H1 (cell line): ENCODE results near the gene FAM149A. TPM values are rescaled to one million over a fixed set of nuclear protein-coding genes. Genes with fewer than 3 reads are reported as not detected.

Experiments
- CTCF ChIA-PET: fragments of 300-600 bp; sonication (Branson Sonifier 250); formaldehyde crosslinking; loops from one replicate; lab custom pipeline; 2021; ENCODE audit not compliant: partially characterized antibody; lab: Charles Lee
- POLR2A ChIA-PET: fragments of 300-600 bp; sonication (Branson Sonifier 250); formaldehyde crosslinking; loops from one replicate; lab custom pipeline; 2021; ENCODE audit warnings: inconsistent platforms; ENCODE audit not compliant: partially characterized antibody; lab: Charles Lee
- DNase-seq, 2 experiments: peaks; one replicate each; pipeline versions ENCODE4 v3.0.0 to v3.0.0-alpha.2; 2010 to 2022; ENCODE audit warnings: low spot score in 2 of 2, low read depth in 1 of 2, mixed read lengths in 1 of 2
- FAIRE-seq: peaks from 2 replicates; lab custom pipeline; 2011; peaks lifted over from hg19 to GRCh38; lab: Jason Lieb, UNC
- H2AFZ ChIP-seq: 2 replicates; pipeline ENCODE4 v1.8.1; 2012; ENCODE audit warnings: low read length, inconsistent platforms
- H2AK5ac ChIP-seq: 2 replicates; pipeline ENCODE4 v1.6.1; 2013; ENCODE audit warnings: low read depth, low read length
- H2BK120ac ChIP-seq: replicated peaks from 2 replicates; pipeline ENCODE3; 2013; ENCODE audit warnings: low read depth, low read length, inconsistent platforms
- H2BK12ac ChIP-seq: 2 replicates; pipeline ENCODE4 v1.6.1; 2013; ENCODE audit warnings: low read depth, low read length
- H2BK15ac ChIP-seq: 2 replicates; pipeline ENCODE4 v1.6.1; 2013; ENCODE audit warnings: low read length
- H2BK20ac ChIP-seq: 2 replicates; pipeline ENCODE4 v1.6.1; 2013; ENCODE audit warnings: low read length
- H2BK5ac ChIP-seq: 2 replicates; pipeline ENCODE4 v1.6.1; 2013; ENCODE audit warnings: low read depth, low read length
- H3K14ac ChIP-seq: 2 replicates; pipeline ENCODE4 v1.6.1; 2013; ENCODE audit warnings: inconsistent platforms; ENCODE audit not compliant: insufficient read length
- H3K18ac ChIP-seq: 2 replicates; pipeline ENCODE4 v1.6.1; 2013; ENCODE audit warnings: low read length; ENCODE audit errors: extremely low read depth
- H3K23ac ChIP-seq: 2 replicates; pipeline ENCODE4 v1.6.1; 2013; ENCODE audit warnings: inconsistent platforms; ENCODE audit not compliant: insufficient read length
- H3K23me2 ChIP-seq: 2 replicates; pipeline ENCODE4 v1.6.1; 2013; ENCODE audit warnings: low read depth, low read length
- H3K27ac ChIP-seq: 2 replicates; pipeline ENCODE4 v1.6.1; 2011; ENCODE audit warnings: low read depth, low read length, inconsistent platforms
- H3K27me3 ChIP-seq, 4 experiments: replicated peaks in 1 of 4; 1 replicate in 1 of 4; 2 replicates in 3 of 4; pipeline versions ENCODE4 v1.6.1 to v1.8.1; 2011 to 2013; ENCODE audit warnings: low read length in 3 of 4, mild to moderate bottlenecking in 3 of 4, inconsistent platforms in 2 of 4, mixed read lengths in 2 of 4, moderate library complexity in 1 of 4; ENCODE audit not compliant: control insufficient read depth in 3 of 4, insufficient read depth in 3 of 4; ENCODE audit errors: extremely low read depth in 1 of 4
- H3K36me3 ChIP-seq, 4 experiments: 2 replicates each; pipeline versions ENCODE4 v1.6.1 to v1.8.1; 2011 to 2013; ENCODE audit warnings: mild to moderate bottlenecking in 4 of 4, low read length in 3 of 4, moderate library complexity in 2 of 4, control low read depth in 1 of 4, inconsistent platforms in 1 of 4; ENCODE audit not compliant: insufficient read depth in 4 of 4, control insufficient read depth in 2 of 4
- H3K4ac ChIP-seq: replicated peaks from 2 replicates; pipeline ENCODE3; 2013; ENCODE audit warnings: low read length, low read depth, mixed read lengths, inconsistent platforms; ENCODE audit not compliant: insufficient read length
- H3K4me1 ChIP-seq, 4 experiments: replicated peaks in 1 of 4; 1 replicate in 1 of 4; 2 replicates in 3 of 4; pipeline versions ENCODE4 v1.6.1 to v1.8.1; 2011 to 2013; ENCODE audit warnings: low read length in 3 of 4, inconsistent platforms in 2 of 4, mixed read lengths in 1 of 4; ENCODE audit not compliant: insufficient read depth in 4 of 4, control insufficient read depth in 3 of 4
- H3K4me2 ChIP-seq, 2 experiments: 2 replicates each; pipeline versions ENCODE4 v1.6.1 to v1.8.1; 2011 to 2013; ENCODE audit warnings: low read depth in 2 of 2, low read length in 2 of 2, control low read depth in 1 of 2, inconsistent platforms in 1 of 2, mild to moderate bottlenecking in 1 of 2; ENCODE audit not compliant: insufficient read depth in 1 of 2
- H3K4me3 ChIP-seq, 4 experiments: fragments of 200-600, 300-600 bp in 1 of 4; sonication (generic), shearing (Covaris generic), sonication (Bioruptor Twin) in 1 of 4; 2 replicates each; pipeline versions ENCODE4 v1.5.1 to v1.8.1; 2011 to 2016; ENCODE audit warnings: low read length in 4 of 4, low read depth in 3 of 4, control low read depth in 2 of 4, inconsistent platforms in 2 of 4, mild to moderate bottlenecking in 2 of 4, mixed read lengths in 1 of 4, moderate library complexity in 1 of 4; ENCODE audit not compliant: insufficient read depth in 2 of 4; ENCODE audit errors: extremely low read depth in 1 of 4
- H3K56ac ChIP-seq: replicated peaks from 2 replicates; pipeline ENCODE3; 2013; ENCODE audit warnings: low read depth, mild to moderate bottlenecking, mixed read lengths, low read length, inconsistent platforms; ENCODE audit not compliant: insufficient read length
- H3K79me1 ChIP-seq: 2 replicates; pipeline ENCODE4 v1.6.1; 2013; ENCODE audit warnings: low read depth, low read length, control low read depth
- H3K79me2 ChIP-seq, 2 experiments: 2 replicates each; pipeline versions ENCODE4 v1.6.1 to v1.8.1; 2012 to 2013; ENCODE audit warnings: low read length in 2 of 2, mild to moderate bottlenecking in 2 of 2, inconsistent platforms in 1 of 2; ENCODE audit not compliant: insufficient read depth in 2 of 2, control insufficient read depth in 1 of 2
- H3K9ac ChIP-seq, 4 experiments: replicated peaks in 1 of 4; 1 replicate in 1 of 4; 2 replicates in 3 of 4; pipeline versions ENCODE4 v1.6.1 to v1.8.1; 2011 to 2013; ENCODE audit warnings: low read depth in 3 of 4, low read length in 3 of 4, control low read depth in 2 of 4, mild to moderate bottlenecking in 2 of 4, moderate library complexity in 2 of 4, inconsistent platforms in 1 of 4; ENCODE audit errors: extremely low read depth in 1 of 4
- H3K9me3 ChIP-seq, 2 experiments: 2 replicates each; pipeline versions ENCODE4 v1.6.1 to v1.8.1; 2012 to 2013; ENCODE audit warnings: mild to moderate bottlenecking in 2 of 2, moderate library complexity in 2 of 2, control low read depth in 1 of 2, inconsistent platforms in 1 of 2, low read depth in 1 of 2, low read length in 1 of 2, mixed read lengths in 1 of 2; ENCODE audit not compliant: insufficient read depth in 2 of 2
- H4K20me1 ChIP-seq, 2 experiments: replicated peaks in 1 of 2; 2 replicates each; pipeline versions ENCODE3 to v1.8.1; 2011 to 2013; ENCODE audit warnings: inconsistent platforms in 2 of 2, low read length in 2 of 2, mild to moderate bottlenecking in 1 of 2; ENCODE audit not compliant: insufficient read depth in 2 of 2, control insufficient read depth in 1 of 2
- H4K5ac ChIP-seq: 2 replicates; pipeline ENCODE4 v1.6.1; 2013; ENCODE audit warnings: low read length, low read depth, mixed read lengths, inconsistent platforms; ENCODE audit not compliant: insufficient read length
- H4K8ac ChIP-seq: 2 replicates; pipeline ENCODE4 v1.8.0; 2013; ENCODE audit warnings: mild to moderate bottlenecking, moderate library complexity, low read length, inconsistent platforms; ENCODE audit not compliant: insufficient read depth; ENCODE audit errors: extremely low read depth
- H4K91ac ChIP-seq: replicated peaks from 2 replicates; pipeline ENCODE3; 2013; ENCODE audit warnings: low read length, mixed read lengths, inconsistent platforms; ENCODE audit not compliant: insufficient read length
- BACH1 ChIP-seq: IDR thresholded peaks from 2 replicates; pipeline ENCODE4 v1.6.1; 2012; ENCODE audit warnings: low read length, improper control_type of control experiment
- CEBPB ChIP-seq: IDR thresholded peaks from 2 replicates; pipeline ENCODE4 v1.6.1; 2012; ENCODE audit warnings: low read depth, low read length
- EGR1 ChIP-seq: IDR thresholded peaks from 2 replicates; pipeline ENCODE4 v1.6.1; 2011; ENCODE audit warnings: low read depth, low read length, borderline replicate concordance
- EZH2 ChIP-seq: fragments of 200-600 bp; sonication (generic); IDR thresholded peaks from 2 replicates; pipeline ENCODE4 v1.7.1; 2012; ENCODE audit warnings: low read depth, mild to moderate bottlenecking, moderate library complexity, low read length, inconsistent platforms; ENCODE audit not compliant: severe bottlenecking
- KDM4A ChIP-seq: IDR thresholded peaks from one replicate; pipeline ENCODE4 v1.7.1; 2012; ENCODE audit warnings: low read depth, mild to moderate bottlenecking, moderate library complexity, low read length, inconsistent platforms; ENCODE audit not compliant: severe bottlenecking
- PHF8 ChIP-seq: fragments of 200-600 bp; sonication (generic); conservative IDR thresholded peaks from 2 replicates; pipeline ENCODE4 v1.7.1; 2012; ENCODE audit warnings: low read depth, mild to moderate bottlenecking, inconsistent platforms, low read length, moderate library complexity
- RBBP5 ChIP-seq: IDR thresholded peaks from 2 replicates; pipeline ENCODE4 v1.7.1; 2012; ENCODE audit warnings: low read depth, mild to moderate bottlenecking, inconsistent platforms, low read length, moderate library complexity, borderline replicate concordance
- TCF12 ChIP-seq: IDR thresholded peaks from 2 replicates; pipeline ENCODE4 v1.6.1; 2011; ENCODE audit warnings: low read depth, mild to moderate bottlenecking, low read length
- WGBS, 2 experiments: shearing (Covaris generic) in 1 of 2; methylation state at CpG; one replicate each; pipeline versions ENCODE4 v1.1.6 to v1.1.7; 2013 to 2015; ENCODE audit warnings: low lambda C conversion rate in 2 of 2, mixed read lengths in 2 of 2, inconsistent platforms in 1 of 2, low coverage in 1 of 2, missing lambda C conversion rate in 1 of 2; ENCODE audit not compliant: insufficient replicate concordance in 2 of 2, insufficient coverage in 1 of 2, insufficient read length in 1 of 2; ENCODE audit errors: extremely low coverage in 1 of 2, missing lambda C conversion rate in 1 of 2; 5-methylcytosine and 5-hydroxymethylcytosine counted together
- polyA plus RNA-seq, 7 experiments: library from polyadenylated mRNA; depleted of rRNA in 3 of 7; stranded (reverse) in 5 of 7; unstranded in 2 of 7; fragments of >200 nt in 5 of 7; fragments of 200-250 nt in 2 of 7; gene quantifications; 1 replicate in 5 of 7; 2 replicates in 1 of 7; 4 replicates in 1 of 7; pipeline versions ENCODE4 v1.2.1 to v1.2.3, GENCODE V29; 2011 to 2013; ENCODE audit warnings: missing spikeins in 2 of 7, mixed read lengths in 2 of 7
- total RNA-seq: library from RNA; stranded (reverse); fragmentation: NEBNext Ultra II Directional; extraction: Animal tissue kit (Norgen Biotek cat#: 25700); gene quantifications from 2 replicates; pipeline ENCODE4 v1.2.1, GENCODE V29; 2021
- TF ChIP-seq, protein P1 (sequence below): IDR thresholded peaks from 2 replicates; pipeline ENCODE4 v1.6.1; 2012; ENCODE audit warnings: inconsistent platforms
- TF ChIP-seq, protein P2 (sequence below): IDR thresholded peaks from 2 replicates; pipeline ENCODE4 v1.6.1; 2012; ENCODE audit warnings: inconsistent platforms

Gene FAM149A
- total and polyA plus RNA-seq, 2 of the 8 experiments (the other 6 are each of a cell fraction or from before 2014, with no cell fraction given) = 6.1 to 8.5 TPM

DNA sequence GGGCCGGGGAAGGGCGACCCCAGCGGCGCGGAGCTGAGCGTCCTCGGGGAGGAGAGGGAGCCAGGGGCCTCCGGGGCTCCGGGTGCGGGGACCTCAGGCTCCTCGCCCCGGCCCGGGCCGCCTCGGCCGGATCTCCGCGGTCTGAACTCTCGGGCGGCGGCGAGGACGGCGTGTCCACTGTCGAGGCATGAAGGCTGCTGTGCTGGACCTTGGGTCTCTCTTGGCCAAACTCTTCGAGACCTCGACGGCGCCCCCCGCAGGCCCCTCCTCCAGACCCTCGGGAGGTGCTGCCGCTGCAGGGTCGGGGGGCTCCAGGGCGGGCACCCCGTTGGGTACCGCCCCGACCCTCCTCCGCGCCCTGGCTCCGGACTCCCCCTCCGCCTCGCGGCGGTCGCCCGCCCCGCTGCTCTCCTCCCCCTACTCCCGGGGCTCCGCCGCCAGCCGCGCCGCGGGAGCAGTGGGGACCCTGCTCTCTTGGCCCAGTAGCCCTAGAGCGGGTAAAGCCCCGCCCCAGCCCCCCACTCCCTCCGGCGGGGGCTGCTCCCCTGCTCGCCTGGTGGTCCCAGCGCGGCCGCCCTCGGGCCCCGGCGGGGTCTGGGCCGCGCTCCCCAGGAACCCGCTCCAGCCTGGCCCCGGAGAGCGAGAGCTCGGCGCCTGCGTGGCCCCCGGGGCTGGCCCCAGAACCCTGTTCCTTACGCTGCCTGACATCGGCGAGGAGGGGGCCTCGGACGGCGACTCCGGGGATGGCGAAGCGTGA lies 564 bp downstream of the FAM149A start:
- Histone ChIP-seq H2BK20ac (no peak overlapping the region), H3K4me3 (peak overlapping the region; percentile 39 to 67 (median 44)), H2BK15ac (no peak overlapping the region), H3K4ac (no peak overlapping the region), H3K79me2 (no peaks in the 10 kb centered on the region), H3K36me3 (no peaks in the 10 kb centered on the region), H2BK120ac (no peak overlapping the region), H3K9ac (peak overlapping the region in 2 of 4 experiments; percentile 6 to 64; a peak in 3 of 7 replicates), H2BK5ac (no peak overlapping the region), H3K14ac (no peak overlapping the region), H4K8ac (peak overlapping the region; percentile 72), H3K4me2 (peak overlapping the region; percentile 76 to 88), H3K18ac (no peak overlapping the region; the same call in 1 of the 2 replicates), H3K79me1 (no peaks in the 10 kb centered on the region), H3K4me1 (peaks cover 0 to 10% (median 4%) of the 10 kb centered on the region in 4 experiments; a peak in 4 of 7 replicates), H2AFZ (0 out of 2 replicates have a peak overlapping the region, but pooled peaks have one; percentile 21), H3K56ac (no peak overlapping the region), H4K20me1 (peaks cover 0 to 2% of the 10 kb centered on the region in 2 experiments), H3K27me3 (peaks cover 7 to 35% (median 27%) of the 10 kb centered on the region in 4 experiments; a peak in 6 of 7 replicates), H2BK12ac (no peak overlapping the region; the same call in 1 of the 2 replicates), H3K27ac (no peak overlapping the region), H4K5ac (no peak overlapping the region), H4K91ac (no peak overlapping the region), H3K9me3 (no peaks in the 10 kb centered on the region), H3K23me2 (peaks cover 7% of the 10 kb centered on the region; the same call in 1 of the 2 replicates), H2AK5ac (no peak overlapping the region), H3K23ac (no peak overlapping the region)
- DNase-seq = peak in 1 of 2 experiments; percentile 80
- no peak for FAIRE-seq
- CTCF ChIA-PET = interaction anchor here (1.0 to 5.5 kb wide), 5 partner anchors 12 to 69 kb away, joined by 3 to 16 read pairs (median 3); no protein-coding TSS in a partner anchor
- POLR2A ChIA-PET = interaction anchor here (1.0 to 2.2 kb wide), 2 partner anchors 23 to 26 kb away, joined by 3 to 9 read pairs; no protein-coding TSS in a partner anchor
- 7% methylated on average over 15 of the region's 83 CpGs; no CpG with 5 or more reads in 1 of the 2 experiments for WGBS, 2 experiments
- peak; percentile 48 for TF ChIP-seq EZH2
- TF ChIP-seq PHF8 = peak; percentile 53
- no peak for TF ChIP-seq EGR1
- peak; percentile 14; the same call in 1 of the 2 replicates for TF ChIP-seq RBBP5
- TF ChIP-seq, protein P1, sequence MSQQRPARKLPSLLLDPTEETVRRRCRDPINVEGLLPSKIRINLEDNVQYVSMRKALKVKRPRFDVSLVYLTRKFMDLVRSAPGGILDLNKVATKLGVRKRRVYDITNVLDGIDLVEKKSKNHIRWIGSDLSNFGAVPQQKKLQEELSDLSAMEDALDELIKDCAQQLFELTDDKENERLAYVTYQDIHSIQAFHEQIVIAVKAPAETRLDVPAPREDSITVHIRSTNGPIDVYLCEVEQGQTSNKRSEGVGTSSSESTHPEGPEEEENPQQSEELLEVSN = peak; percentile 55
- TF ChIP-seq KDM4A = peak; percentile 83
- TF ChIP-seq TCF12 = no peak
- TF ChIP-seq, protein P2, sequence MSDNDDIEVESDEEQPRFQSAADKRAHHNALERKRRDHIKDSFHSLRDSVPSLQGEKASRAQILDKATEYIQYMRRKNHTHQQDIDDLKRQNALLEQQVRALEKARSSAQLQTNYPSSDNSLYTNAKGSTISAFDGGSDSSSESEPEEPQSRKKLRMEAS = peak; percentile 68
- TF ChIP-seq BACH1 = no peak
- no peak for TF ChIP-seq CEBPB
